GM20000 (cell line): ENCODE results near the gene PGBD5.

Experiments used
- DNase-seq: peaks from one replicate; pipeline ENCODE4 v3.0.0; 2012; ENCODE audit warnings: low spot score
- CTCF ChIP-seq: IDR thresholded peaks from 2 replicates; pipeline ENCODE4 v1.5.1; 2012; ENCODE audit warnings: mild to moderate bottlenecking, control low read depth; ENCODE audit errors: extremely low read depth, missing control alignments

The PGBD5 gene

GRCh38 chr1:230309646-230310177, 116.4 kb downstream of the PGBD5 start:
- TF ChIP-seq CTCF = no peak
- DNase-seq = no peak

- DNase-seq = no peak
- no peak for TF ChIP-seq CTCF
These were observed 117.3 kb downstream of the PGBD5 start for GRCh38 chr1:230308821-230309220.

- DNase-seq = no peak
- no peak for TF ChIP-seq CTCF
These were observed 118.1 kb downstream of the PGBD5 start for GRCh38 chr1:230308039-230308438.

GRCh38 chr1:230307213-230307612, 118.9 kb downstream of the PGBD5 start:
- DNase-seq = no peak
- TF ChIP-seq CTCF = no peak

GRCh38 chr1:230306169-230306568, 120.0 kb downstream of the PGBD5 start:
- no peak for TF ChIP-seq CTCF
- no peak for DNase-seq

- no peak for TF ChIP-seq CTCF
- DNase-seq = no peak
These were observed 122.3 kb downstream of the PGBD5 start for GRCh38 chr1:230303822-230304221.

- TF ChIP-seq CTCF = no peak
- no peak for DNase-seq
These were observed 123.1 kb downstream of the PGBD5 start for GRCh38 chr1:230303069-230303468.
